HepG2 (cell line): ENCODE data around the gene JPH2. TPM values are rescaled to one million over a fixed set of nuclear protein-coding genes. Genes with fewer than 3 reads are reported as not detected.

Experiments
- ATAC-seq: fragments of 200-7000 bp; cut with Tn5 transposase; 3 replicates; pipeline ENCODE4 v1.9.1; 2020; ENCODE audit warnings: mild to moderate bottlenecking, moderate library complexity
- BruUV-seq: library from RNA; stranded (reverse); fragments of 400-500 nt; replicated peaks from 2 replicates; lab custom pipeline; 2021; lab: Mats Ljungman, UMichigan
- CTCF ChIA-PET: fragments of 300-600 bp; formaldehyde crosslinking; extraction: SDS; loops from one replicate; lab custom pipeline; 2021; ENCODE audit warnings: low total read pairs, inconsistent platforms, low intra/inter-chr PET ratio; lab: Yijun Ruan, JAX
- POLR2A ChIA-PET: fragments of 350-600 bp; sonication (Branson Sonifier 250); formaldehyde crosslinking; loops from one replicate; lab custom pipeline; 2020; ENCODE audit warnings: antibody characterized with exemption, inconsistent platforms; lab: Yijun Ruan, JAX
- DNase-seq: peaks from one replicate; pipeline ENCODE4 v3.0.0-alpha.2; 2015; ENCODE audit warnings: low spot score
- FAIRE-seq: peaks from 3 replicates; lab custom pipeline; 2011; peaks lifted over from hg19 to GRCh38; lab: Jason Lieb, UNC
- H2AFZ ChIP-seq: one replicate; pipeline ENCODE4 v1.6.1; 2011; ENCODE audit warnings: low read length, inconsistent platforms
- H3K27ac ChIP-seq: fragments of 300-600 bp; 3 replicates; pipeline ENCODE4 v1.8.0; 2011; ENCODE audit warnings: mixed run types, mild to moderate bottlenecking, mixed read lengths, low read length, inconsistent platforms; ENCODE audit not compliant: insufficient read depth; ENCODE audit errors: extremely low read length
- H3K27me3 ChIP-seq, 2 experiments: fragments of 200-600 bp in 1 of 2; 2 replicates in 1 of 2; 3 replicates in 1 of 2; pipeline versions ENCODE4 v1.6.0 to v1.8.0; 2011; ENCODE audit warnings: low read length in 2 of 2, mild to moderate bottlenecking in 2 of 2, moderate library complexity in 2 of 2, inconsistent platforms in 1 of 2; ENCODE audit not compliant: insufficient read depth in 2 of 2, control insufficient read depth in 1 of 2
- H3K36me3 ChIP-seq, 2 experiments: fragments of 200-600 bp in 1 of 2; replicated peaks in 1 of 2; 2 replicates in 1 of 2; 3 replicates in 1 of 2; pipeline versions ENCODE4 v1.5.1 to v1.8.0; 2011; ENCODE audit warnings: low read length in 2 of 2, inconsistent platforms in 1 of 2; ENCODE audit not compliant: insufficient read depth in 2 of 2, control insufficient read depth in 1 of 2
- H3K4me1 ChIP-seq: 2 replicates; pipeline ENCODE4 v1.5.1; 2012; ENCODE audit warnings: low read length, inconsistent platforms; ENCODE audit not compliant: insufficient read depth
- H3K4me2 ChIP-seq: 2 replicates; pipeline ENCODE4 v1.6.0; 2011; ENCODE audit warnings: low read depth, low read length, inconsistent platforms
- H3K4me3 ChIP-seq, 3 experiments: fragments of 200-600 bp in 1 of 3; sonication (generic), shearing (Covaris generic) in 1 of 3; replicated peaks in 1 of 3; 2 replicates each; pipeline ENCODE4 v1.5.1; 2011 to 2016; ENCODE audit warnings: low read length in 3 of 3, inconsistent platforms in 2 of 3, low read depth in 2 of 3, mild to moderate bottlenecking in 2 of 3, control low read depth in 1 of 3, mixed read lengths in 1 of 3; ENCODE audit not compliant: insufficient read depth in 1 of 3
- H3K79me2 ChIP-seq: one replicate; pipeline ENCODE4 v1.6.1; 2011; ENCODE audit warnings: low read length, inconsistent platforms; ENCODE audit not compliant: insufficient read depth
- H3K9ac ChIP-seq: 2 replicates; pipeline ENCODE4 v1.6.0; 2011; ENCODE audit warnings: mild to moderate bottlenecking, low read depth, low read length, inconsistent platforms; ENCODE audit not compliant: insufficient read depth
- H3K9me3 ChIP-seq: 2 replicates; pipeline ENCODE4 v1.5.1; 2012; ENCODE audit warnings: mild to moderate bottlenecking, low read length
- H4K20me1 ChIP-seq: 2 replicates; pipeline ENCODE4 v1.6.0; 2011; ENCODE audit warnings: inconsistent platforms, mild to moderate bottlenecking, low read length, moderate library complexity; ENCODE audit not compliant: insufficient read depth
- BCL6 ChIP-seq: IDR thresholded peaks from 2 replicates; pipeline ENCODE4 v1.6.1; 2016; ENCODE audit warnings: missing genetic modification reagents, missing compliant biosample characterization
- DR1 ChIP-seq: sonication (generic); formaldehyde crosslinking; IDR thresholded peaks from 2 replicates; pipeline ENCODE4 v1.8.0; 2021; ENCODE audit warnings: mild to moderate bottlenecking, missing genetic modification reagents, inconsistent platforms
- FOXA3 ChIP-seq: IDR thresholded peaks from 2 replicates; pipeline ENCODE4 v1.6.1; 2016; ENCODE audit warnings: missing genetic modification reagents, missing compliant biosample characterization
- GFI1 ChIP-seq: sonication (generic); formaldehyde crosslinking; IDR thresholded peaks from 2 replicates; pipeline ENCODE4 v1.5.0; 2020; ENCODE audit warnings: missing genetic modification reagents, mild to moderate bottlenecking, borderline replicate concordance
- POLR2AphosphoS2 ChIP-seq: IDR thresholded peaks from 2 replicates; pipeline ENCODE4 v1.6.1; 2011; ENCODE audit warnings: low read depth, low read length, improper control_type of control experiment
- RAD51 ChIP-seq: fragments of 450-650 bp; IDR thresholded peaks from 2 replicates; pipeline ENCODE4 v1.6.1; 2016; ENCODE audit warnings: borderline replicate concordance
- RORA ChIP-seq: sonication (generic); formaldehyde crosslinking; IDR thresholded peaks from 2 replicates; pipeline ENCODE4 v1.5.0; 2020; ENCODE audit warnings: mild to moderate bottlenecking, missing genetic modification reagents, moderate library complexity
- SATB2 ChIP-seq: sonication (generic); formaldehyde crosslinking; IDR thresholded peaks from 2 replicates; pipeline ENCODE4 v1.5.0; 2020; ENCODE audit warnings: missing genetic modification reagents
- SP4 ChIP-seq: sonication (generic); formaldehyde crosslinking; IDR thresholded peaks from 2 replicates; pipeline ENCODE4 v1.8.1; 2023; ENCODE audit warnings: mild to moderate bottlenecking, missing genetic modification reagents
- THRA ChIP-seq: sonication (generic); formaldehyde crosslinking; IDR thresholded peaks from 2 replicates; pipeline ENCODE4 v1.4.0; 2020; ENCODE audit warnings: missing genetic modification reagents, borderline replicate concordance
- TP53 ChIP-seq: sonication (generic); formaldehyde crosslinking; conservative IDR thresholded peaks from 2 replicates; pipeline ENCODE4 v1.4.0; 2020; ENCODE audit warnings: missing genetic modification reagents
- ZBTB26 ChIP-seq: IDR thresholded peaks from 2 replicates; pipeline ENCODE4 v1.6.1; 2016; ENCODE audit warnings: missing compliant biosample characterization, missing genetic modification reagents, borderline replicate concordance
- ZBTB37 ChIP-seq: sonication (generic); formaldehyde crosslinking; IDR thresholded peaks from 2 replicates; pipeline ENCODE4 v1.4.0; 2020; ENCODE audit warnings: mild to moderate bottlenecking, missing genetic modification reagents
- ZNF207 ChIP-seq: fragments of 450-650 bp; IDR thresholded peaks from 2 replicates; pipeline ENCODE4 v1.6.1; 2016; ENCODE audit warnings: antibody characterized with exemption, borderline replicate concordance
- ZNF589 ChIP-seq: sonication (generic); formaldehyde crosslinking; conservative IDR thresholded peaks from 2 replicates; pipeline ENCODE4 v1.8.0; 2022; ENCODE audit warnings: mild to moderate bottlenecking, moderate library complexity, missing genetic modification reagents
- ZNF670 ChIP-seq: sonication (generic); formaldehyde crosslinking; IDR thresholded peaks from 2 replicates; pipeline ENCODE4 v1.8.0; 2022; ENCODE audit warnings: mild to moderate bottlenecking, missing genetic modification reagents, borderline replicate concordance
- ZNF678 ChIP-seq: sonication (generic); formaldehyde crosslinking; IDR thresholded peaks from 2 replicates; pipeline ENCODE4 v1.4.0; 2020; ENCODE audit warnings: mild to moderate bottlenecking, missing genetic modification reagents
- ZNF737 ChIP-seq: sonication (generic); formaldehyde crosslinking; IDR thresholded peaks from 2 replicates; pipeline ENCODE4 v1.5.0; 2020; ENCODE audit warnings: missing genetic modification reagents, mild to moderate bottlenecking, borderline replicate concordance
- ZNF780A ChIP-seq: sonication (generic); formaldehyde crosslinking; IDR thresholded peaks from 2 replicates; pipeline ENCODE4 v1.8.0; 2022; ENCODE audit warnings: mild to moderate bottlenecking, missing genetic modification reagents, moderate library complexity
- WGBS: methylation state at CpG from one replicate; pipeline ENCODE4 v1.1.6; 2017; ENCODE audit warnings: low lambda C conversion rate; 5-methylcytosine and 5-hydroxymethylcytosine counted together
- in situ Hi-C: cut with HindIII; loops from 2 replicates; pipeline ENCODE4 v1.10.0; 2017; ENCODE audit warnings: low pct_unique_long_range_greater_than_20kb; ENCODE audit not compliant: extremely low pct_ligation_motif_present
- intact Hi-C: fragments of 100-400 bp; cut with micrococcal nuclease; formaldehyde crosslinking; loops from one replicate; pipeline ENCODE4 v1.10.0; 2022; ENCODE audit not compliant: unreplicated experiment
- polyA plus RNA-seq, 8 experiments: library from polyadenylated mRNA; depleted of rRNA in 3 of 8; stranded (reverse) in 7 of 8; unstranded in 1 of 8; fragments of >200 nt; fragmentation: Illumina TruSeq in 4 of 8; extraction: Trizol in 4 of 8; gene quantifications; 2 replicates each; pipeline versions ENCODE4 v1.2.1 to v1.2.3, GENCODE V29; 2011 to 2016; ENCODE audit warnings: low read depth in 4 of 8, missing spikeins in 1 of 8, mixed read lengths in 1 of 8; ENCODE audit not compliant: insufficient read depth in 1 of 8
- total RNA-seq, 5 experiments: library from RNA; depleted of rRNA; stranded (reverse); fragments of >200 nt; fragmentation: Illumina TruSeq; extraction: Trizol; gene quantifications; 2 replicates each; pipeline ENCODE4 v1.2.3, GENCODE V29; 2016; ENCODE audit warnings: low read depth in 1 of 5

JPH2 gene
- total and polyA plus RNA-seq, 2 of the 13 experiments (the other 11 are each of a cell fraction or from before 2014, with no cell fraction given): 0.42 TPM; not detected in 1

GRCh38 chr20:44224637-44225036 is 37.6 kb upstream of the JPH2 start (continued):
- TF ChIP-seq RAD51 (no peak), ZNF678 (no peak)

- ATAC-seq (no peak), DNase-seq (no peak), FAIRE-seq (no peak)
- Histone ChIP-seq H3K9me3 (no peaks in the 10 kb centered on the region), H3K79me2 (no peaks in the 10 kb centered on the region), H3K4me2 (no peak overlapping the region), H3K27ac (no peak overlapping the region), H3K4me3 (no peak overlapping the region), H2AFZ (no peak overlapping the region), H3K4me1 (peaks cover 8% of the 10 kb centered on the region), H3K9ac (no peak overlapping the region), H3K27me3 (no peaks in the 10 kb centered on the region), H3K36me3 (no peaks in the 10 kb centered on the region), H4K20me1 (no peaks in the 10 kb centered on the region)
- BruUV-seq: no TSS peak
- in situ Hi-C loops: no loop called here
- ChIA-PET CTCF (interaction anchor here (1.1 kb wide), 1 partner anchor 87 kb away, joined by 3 read pairs; the partner anchor contains the start of gene FITM2), POLR2A (interaction anchor here (0.7 to 1.0 kb wide), 3 partner anchors 12 to 375 kb away, joined by 3 to 4 read pairs (median 3); no protein-coding TSS in a partner anchor)
- intact Hi-C loops: no loop called here
- WGBS: 49% methylated on average over 5 of the region's 5 CpGs
- TF ChIP-seq POLR2AphosphoS2: no peak
- no peak for TF ChIP-seq ZNF670 (CRISPR knock-in tag)
- TF ChIP-seq ZNF780A (CRISPR knock-in tag): no peak
- no peak for TF ChIP-seq ZBTB26 (CRISPR knock-in tag)
- no peak for TF ChIP-seq TP53
- no peak for TF ChIP-seq RORA (CRISPR knock-in tag)
- TF ChIP-seq ZBTB37 (CRISPR knock-in tag): no peak
- TF ChIP-seq ZNF207: no peak
- no peak for TF ChIP-seq THRA (CRISPR knock-in tag)
- no peak for TF ChIP-seq DR1 (CRISPR knock-in tag)
- no peak for TF ChIP-seq ZNF737 (CRISPR knock-in tag)
- no peak for TF ChIP-seq SP4 (CRISPR knock-in tag)
- TF ChIP-seq GFI1 (CRISPR knock-in tag): no peak
- TF ChIP-seq BCL6 (CRISPR knock-in tag): no peak
- no peak for TF ChIP-seq FOXA3 (CRISPR knock-in tag)
- no peak for TF ChIP-seq SATB2 (CRISPR knock-in tag)
- TF ChIP-seq ZNF589 (CRISPR knock-in tag): no peak
These were observed 36.7 kb upstream of the JPH2 start for GRCh38 chr20:44223721-44224120.
